ENCODE data around the gene KRT81. TPM values are rescaled to one million over a fixed set of nuclear protein-coding genes. Genes with fewer than 3 reads are reported as not detected.

Gene KRT81
- polyA plus RNA-seq, 3 donors, result not detected

DNA sequence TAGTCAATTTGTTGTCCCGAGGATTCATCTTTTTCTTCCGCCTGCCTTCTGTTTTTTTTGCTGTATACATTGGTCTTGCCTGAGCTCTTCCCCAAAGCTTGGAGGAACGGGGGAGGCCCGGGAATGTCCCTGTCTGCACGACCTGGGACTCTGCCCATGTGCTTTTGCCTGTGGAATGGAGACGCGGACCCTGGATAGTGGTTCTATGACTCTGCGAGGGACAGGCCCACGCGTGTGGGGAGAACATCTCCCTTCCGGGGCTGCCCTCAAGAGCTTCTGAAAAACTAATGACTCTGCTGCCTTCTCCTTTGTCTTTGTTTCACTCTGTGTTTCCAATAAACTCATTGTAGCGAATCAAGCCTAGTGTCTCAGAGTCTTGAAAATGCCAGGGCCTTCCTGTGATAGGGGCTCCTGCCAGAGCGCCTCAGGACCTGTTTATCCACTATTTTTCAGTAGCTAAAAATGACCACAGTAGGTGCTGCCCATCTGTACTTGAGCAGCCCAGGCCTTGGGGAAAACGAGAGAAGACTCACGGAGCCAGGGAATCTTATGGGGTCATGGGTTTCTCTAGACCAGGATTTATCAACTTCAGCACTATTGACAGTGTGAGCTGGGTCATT is 17.6 kb upstream of the KRT81 start:
- H3K9ac ChIP-seq (ENCODE audit: insufficient read depth, low read length, poor library complexity, severe bottlenecking), result no peak overlapping the region
- Mint-ChIP-seq H3K36me3 (no peaks in the 10 kb centered on the region), H3K27ac (no peak overlapping the region)

DNA sequence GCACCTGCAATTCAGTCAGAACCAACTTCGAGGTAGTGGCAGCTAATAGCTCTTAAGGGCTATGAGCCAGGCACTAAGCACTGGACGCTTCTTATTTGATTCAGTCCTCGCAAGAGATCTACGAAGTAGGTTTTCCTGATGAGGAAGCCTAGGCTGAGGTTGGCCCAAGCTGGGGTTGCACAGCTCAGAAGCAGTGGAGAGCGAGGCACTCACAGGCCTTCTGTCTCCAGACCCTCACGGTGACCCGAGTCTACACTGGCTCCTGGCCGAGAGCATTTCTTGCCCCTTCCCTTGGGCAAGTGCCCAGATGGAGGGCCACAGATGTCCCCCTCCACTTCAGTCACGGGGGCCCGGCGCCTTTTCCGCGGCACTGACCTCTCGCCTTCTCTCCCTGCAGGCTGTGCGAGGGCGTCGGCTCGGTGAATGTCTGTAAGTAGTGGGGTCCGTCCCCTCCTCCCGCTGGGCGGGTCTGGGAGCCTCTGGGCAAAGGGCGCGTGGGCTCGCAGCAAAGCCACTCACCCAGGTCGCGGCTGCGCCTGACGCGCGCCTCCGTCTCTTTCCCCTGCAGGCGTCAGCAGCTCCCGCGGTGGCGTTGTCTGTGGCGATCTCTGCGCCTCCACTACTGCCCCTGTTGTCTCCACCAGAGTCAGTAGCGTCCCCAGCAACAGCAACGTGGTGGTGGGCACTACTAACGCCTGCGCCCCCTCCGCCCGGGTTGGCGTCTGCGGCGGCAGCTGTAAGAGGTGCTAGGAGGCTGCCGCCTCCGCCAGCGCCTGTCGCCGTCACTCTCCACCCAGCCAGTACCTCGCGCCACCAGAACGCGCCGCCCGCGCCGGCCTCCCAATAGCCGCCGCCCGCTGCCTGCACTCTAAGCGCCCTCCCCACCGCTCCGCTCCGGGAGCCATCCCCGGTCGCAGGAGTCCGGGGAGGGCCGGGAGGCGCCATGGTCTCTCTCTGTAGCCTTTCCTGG is 16.8 kb upstream of the KRT81 start:
- peaks cover 42 to 79% of the 10 kb centered on the region in 2 donors for H3K27me3 ChIP-seq (ENCODE audit: control insufficient read depth in 2 of 2, insufficient read depth in 2 of 2, low read length in 2 of 2)
- Mint-ChIP-seq H3K9me3 (peaks cover 0 to 5% (median 0%) of the 10 kb centered on the region in 7 donors), H3K36me3 (no peaks in the 10 kb centered on the region), H3K4me1 (peaks cover 14% of the 10 kb centered on the region), H3K4me3 (peak overlapping the region; percentile 62 to 84), H3K27me3 (ENCODE audit: low read depth in 3 of 3) (peaks cover 71 to 87% (median 75%) of the 10 kb centered on the region in 3 donors), H3K27ac (no peak overlapping the region)
- H3K4me1 ChIP-seq (ENCODE audit: control insufficient read depth in 1 of 2, insufficient read depth in 2 of 2, low read length in 2 of 2), result peaks cover 6 to 9% of the 10 kb centered on the region in 2 donors
- peak overlapping the region; percentile 68 for H3K4me2 ChIP-seq (replicated peaks; ENCODE audit: extremely low read depth, low read length, poor library complexity, severe bottlenecking)
- H3K79me2 ChIP-seq (ENCODE audit: insufficient read depth, low read length), result no peaks in the 10 kb centered on the region
- peak overlapping the region in 1 of 3 experiments; percentile 60 for H3K4me3 ChIP-seq (replicated peaks in 1 of 3; ENCODE audit: low read depth in 2 of 3, low read length in 3 of 3)
- no peaks in the 10 kb centered on the region for H4K20me1 ChIP-seq (ENCODE audit: insufficient read depth, low read length)
- DNase-seq, result peak in 2 of 3 donors; percentile 5 to 7
- no peaks in the 10 kb centered on the region for H3K36me3 ChIP-seq (replicated peaks in 1 of 2; ENCODE audit: control insufficient read depth in 1 of 2, insufficient read depth in 2 of 2, low read length in 2 of 2)
- TF ChIP-seq, protein P1, sequence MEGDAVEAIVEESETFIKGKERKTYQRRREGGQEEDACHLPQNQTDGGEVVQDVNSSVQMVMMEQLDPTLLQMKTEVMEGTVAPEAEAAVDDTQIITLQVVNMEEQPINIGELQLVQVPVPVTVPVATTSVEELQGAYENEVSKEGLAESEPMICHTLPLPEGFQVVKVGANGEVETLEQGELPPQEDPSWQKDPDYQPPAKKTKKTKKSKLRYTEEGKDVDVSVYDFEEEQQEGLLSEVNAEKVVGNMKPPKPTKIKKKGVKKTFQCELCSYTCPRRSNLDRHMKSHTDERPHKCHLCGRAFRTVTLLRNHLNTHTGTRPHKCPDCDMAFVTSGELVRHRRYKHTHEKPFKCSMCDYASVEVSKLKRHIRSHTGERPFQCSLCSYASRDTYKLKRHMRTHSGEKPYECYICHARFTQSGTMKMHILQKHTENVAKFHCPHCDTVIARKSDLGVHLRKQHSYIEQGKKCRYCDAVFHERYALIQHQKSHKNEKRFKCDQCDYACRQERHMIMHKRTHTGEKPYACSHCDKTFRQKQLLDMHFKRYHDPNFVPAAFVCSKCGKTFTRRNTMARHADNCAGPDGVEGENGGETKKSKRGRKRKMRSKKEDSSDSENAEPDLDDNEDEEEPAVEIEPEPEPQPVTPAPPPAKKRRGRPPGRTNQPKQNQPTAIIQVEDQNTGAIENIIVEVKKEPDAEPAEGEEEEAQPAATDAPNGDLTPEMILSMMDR (IDR thresholded peaks at IDR 0.05), result peak; percentile 8
- peak overlapping the region; percentile 68 for H2AFZ ChIP-seq (ENCODE audit: insufficient read depth, low read depth, low read length, poor library complexity, severe bottlenecking)
- 7% methylated on average over 57 of the region's 71 CpGs for WGBS (ENCODE audit: insufficient coverage)
- peak overlapping the region; percentile 15 for H3K9ac ChIP-seq (ENCODE audit: insufficient read depth, low read length, poor library complexity, severe bottlenecking)
- peaks cover 0 to 5% of the 10 kb centered on the region in 2 donors for H3K9me3 ChIP-seq (replicated peaks in 1 of 2; ENCODE audit: control insufficient read depth in 1 of 2, insufficient read depth in 1 of 2, low read length in 2 of 2)
- H3K27ac ChIP-seq (ENCODE audit: low read depth in 1 of 2, low read length in 2 of 2), result no peak overlapping the region
- intact Hi-C loops (cut with micrococcal nuclease), result no loop called here

More for the DNA sequence above, 17.6 kb upstream of the KRT81 start:
- H3K27me3 Mint-ChIP-seq (ENCODE audit: low read depth in 3 of 3), result peaks cover 75 to 92% (median 77%) of the 10 kb centered on the region in 3 donors
- DNase-seq, result no peak
- Histone ChIP-seq H3K27ac (ENCODE audit: low read depth in 1 of 2, low read length in 2 of 2) (no peak overlapping the region), H3K36me3 (replicated peaks in 1 of 2; ENCODE audit: control insufficient read depth in 1 of 2, insufficient read depth in 2 of 2, low read length in 2 of 2) (no peaks in the 10 kb centered on the region), H2AFZ (ENCODE audit: insufficient read depth, low read depth, low read length, poor library complexity, severe bottlenecking) (peak overlapping the region; percentile 68), H3K4me2 (replicated peaks; ENCODE audit: extremely low read depth, low read length, poor library complexity, severe bottlenecking) (peak overlapping the region; percentile 68), H4K20me1 (ENCODE audit: insufficient read depth, low read length) (no peaks in the 10 kb centered on the region), H3K4me1 (ENCODE audit: control insufficient read depth in 1 of 2, insufficient read depth in 2 of 2, low read length in 2 of 2) (peaks cover 6 to 9% of the 10 kb centered on the region in 2 donors), H3K79me2 (ENCODE audit: insufficient read depth, low read length) (no peaks in the 10 kb centered on the region), H3K4me3 (replicated peaks in 1 of 3; ENCODE audit: low read depth in 2 of 3, low read length in 3 of 3) (peak overlapping the region in 1 of 3 experiments; percentile 60), H3K9me3 (replicated peaks in 1 of 2; ENCODE audit: control insufficient read depth in 1 of 2, insufficient read depth in 1 of 2, low read length in 2 of 2) (peaks cover 0 to 5% of the 10 kb centered on the region in 2 donors), H3K27me3 (ENCODE audit: control insufficient read depth in 2 of 2, insufficient read depth in 2 of 2, low read length in 2 of 2) (peaks cover 42 to 79% of the 10 kb centered on the region in 2 donors)
- peaks cover 14% of the 10 kb centered on the region for H3K4me1 Mint-ChIP-seq
- 62% methylated on average over 13 of the region's 15 CpGs for WGBS (ENCODE audit: insufficient coverage)
- TF ChIP-seq, protein P1 (IDR thresholded peaks at IDR 0.05), result no peak
- H3K4me3 Mint-ChIP-seq, result peak overlapping the region; percentile 62 to 84
- intact Hi-C loops (cut with micrococcal nuclease), result no loop called here
- peaks cover 0 to 5% (median 0%) of the 10 kb centered on the region in 7 donors for H3K9me3 Mint-ChIP-seq

All from CD14-positive monocyte (primary cell).